NCI-H774 (cell line): ENCODE results near the gene GMDS.

Experiments
- DNase-seq: peaks from one replicate; lab custom pipeline; 2025; lab: John Stamatoyannopoulos, UW

The GMDS gene

GRCh38 chr6:2133716-2134310 is 111.6 kb downstream of the GMDS start:
- no peak for DNase-seq

- DNase-seq = no peak
Observed at GRCh38 chr6:2132916-2133315, 112.5 kb downstream of the GMDS start.

- no peak for DNase-seq
Observed at GRCh38 chr6:2132416-2132815, 113.0 kb downstream of the GMDS start.

- DNase-seq = no peak
Observed at GRCh38 chr6:2129182-2129621, 116.2 kb downstream of the GMDS start.

GRCh38 chr6:2127484-2127911 is 117.9 kb downstream of the GMDS start:
- DNase-seq = no peak

GRCh38 chr6:2126351-2126750 is 119.1 kb downstream of the GMDS start:
- no peak for DNase-seq

DNA sequence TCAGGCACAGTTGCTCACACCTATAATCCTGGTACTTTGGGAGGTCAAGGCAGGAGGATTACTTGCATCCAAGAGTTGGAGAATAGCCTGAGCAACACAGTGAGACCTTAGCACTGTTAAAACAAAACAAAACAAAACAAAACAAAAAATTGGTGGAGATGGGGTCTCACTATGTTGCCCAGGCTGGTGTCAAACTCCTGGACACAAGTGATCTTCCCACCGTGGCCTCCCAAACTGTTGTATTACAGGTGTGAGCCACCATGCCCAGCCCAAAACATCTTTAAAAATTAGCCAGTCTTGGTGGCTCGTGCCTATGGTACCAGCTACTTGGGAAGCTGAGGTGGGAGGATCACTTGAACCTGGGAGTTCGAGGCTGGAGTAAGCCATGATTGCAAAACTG is 120.2 kb downstream of the GMDS start:
- DNase-seq = no peak

DNA sequence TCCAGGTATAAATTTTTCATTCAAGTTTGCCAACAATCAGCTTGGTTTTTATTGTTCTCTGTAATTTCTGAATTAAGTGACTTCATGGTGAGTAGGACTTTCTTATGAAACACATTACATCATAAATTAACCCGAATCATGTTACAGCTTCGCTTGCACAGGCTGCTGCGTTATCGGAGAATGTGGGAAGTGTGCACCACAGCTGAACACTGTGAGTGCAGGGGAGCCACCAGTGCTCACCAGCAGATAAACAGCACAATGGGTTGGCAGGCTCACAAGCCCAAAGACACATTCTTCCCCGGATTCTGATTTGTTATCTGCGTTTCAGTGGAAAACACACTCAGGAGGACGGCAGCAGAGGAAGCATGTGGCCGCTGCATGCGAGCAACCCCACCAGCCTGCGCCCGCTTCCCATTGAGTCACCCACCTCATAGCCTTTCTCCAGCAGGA is 121.1 kb downstream of the GMDS start:
- no peak for DNase-seq

GRCh38 chr6:2120912-2121311 is 124.5 kb downstream of the GMDS start:
- no peak for DNase-seq

- DNase-seq = no peak
Observed at GRCh38 chr6:2119275-2119674, 126.1 kb downstream of the GMDS start.

DNA sequence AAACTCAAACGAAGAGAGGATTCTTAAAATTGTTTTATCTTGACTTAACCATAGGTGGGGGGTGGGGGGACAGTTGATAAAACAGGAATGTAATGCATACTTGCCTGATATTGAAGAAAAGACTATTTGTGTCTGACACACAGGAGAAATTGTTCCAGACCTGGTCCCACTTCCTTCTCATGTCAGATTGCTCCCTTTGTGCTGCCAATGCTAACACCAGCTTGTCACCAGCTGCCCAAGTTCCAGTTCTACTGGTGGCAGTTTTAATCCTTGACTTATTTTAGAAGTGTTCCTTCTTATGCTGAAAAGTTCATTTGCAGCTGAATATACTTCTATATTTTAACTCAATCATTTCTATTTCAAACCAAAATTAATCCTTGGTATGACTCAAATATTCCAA is 127.3 kb downstream of the GMDS start:
- no peak for DNase-seq

DNA sequence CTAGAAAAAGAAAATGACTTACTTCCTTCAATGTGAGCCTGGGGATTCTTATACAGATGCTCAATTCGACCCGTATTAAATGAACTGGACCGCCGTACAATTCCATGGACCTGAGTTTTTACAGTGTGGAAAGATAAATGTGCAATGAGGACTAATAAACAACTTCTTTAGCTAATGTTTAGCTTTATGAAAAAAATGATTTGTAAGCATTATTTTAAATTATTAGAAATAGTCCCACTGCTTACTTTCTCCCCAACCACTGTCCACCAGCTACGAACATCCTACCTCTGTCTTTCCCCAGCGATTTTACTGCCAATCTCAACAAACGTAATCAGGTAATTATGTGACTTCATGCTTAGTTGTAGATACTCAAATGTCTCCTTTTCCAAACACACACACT is 128.0 kb downstream of the GMDS start:
- no peak for DNase-seq

GRCh38 chr6:2116496-2116895 is 128.9 kb downstream of the GMDS start:
- no peak for DNase-seq

GRCh38 chr6:2114100-2114499 is 131.3 kb downstream of the GMDS start:
- DNase-seq = no peak

- DNase-seq = no peak
Observed at GRCh38 chr6:2111162-2111677, 134.2 kb downstream of the GMDS start.

GRCh38 chr6:2110504-2110903 is 134.9 kb downstream of the GMDS start:
- no peak for DNase-seq

DNA sequence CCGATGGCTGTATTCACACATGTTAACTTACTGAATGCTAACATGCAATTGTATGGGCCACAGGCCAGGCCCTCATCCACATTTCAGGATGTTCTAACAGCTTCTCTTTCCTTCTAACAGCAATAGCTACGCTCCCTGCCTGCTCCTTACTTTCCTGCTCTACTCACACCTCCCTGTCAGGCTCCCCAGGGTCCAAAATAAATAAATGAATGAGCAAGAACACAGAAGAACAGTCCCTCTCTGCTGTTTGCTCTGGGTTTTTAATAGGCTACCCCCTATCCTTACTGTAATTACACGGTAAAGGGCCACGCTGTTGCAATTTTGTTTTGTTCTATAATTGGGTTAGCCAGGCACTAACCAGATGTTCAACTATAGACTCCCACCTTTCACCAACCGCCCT is 135.6 kb downstream of the GMDS start:
- peak; percentile 63 for DNase-seq

DNA sequence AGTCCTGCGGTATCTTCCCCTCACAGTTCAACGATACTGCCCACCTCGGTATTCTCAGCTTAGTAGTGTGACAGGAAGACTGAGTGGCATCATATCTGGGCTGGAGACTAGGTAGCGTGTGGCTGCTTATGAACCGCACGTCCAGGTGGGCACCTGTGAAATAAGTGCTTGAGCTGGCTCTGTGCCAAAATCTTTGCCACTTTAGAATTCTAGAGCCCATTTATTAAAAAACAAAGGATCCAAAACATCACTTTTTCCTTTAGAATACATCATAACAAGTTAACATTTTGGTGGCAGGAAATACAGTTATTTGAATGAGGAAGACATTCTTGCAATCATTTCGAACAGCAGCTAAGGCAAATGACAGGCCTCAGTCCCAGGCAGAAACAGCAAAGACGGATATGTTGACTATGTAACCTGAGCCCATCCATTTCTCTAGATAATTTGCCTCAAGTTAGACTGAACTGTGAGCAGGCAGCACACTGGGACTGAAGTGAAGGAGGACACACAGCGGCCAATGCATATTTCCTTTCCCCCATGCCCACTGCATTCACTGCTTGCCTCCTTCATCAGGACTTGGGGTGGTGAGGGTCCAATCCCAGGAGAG is 136.6 kb downstream of the GMDS start:
- peak; percentile 75 for DNase-seq

DNA sequence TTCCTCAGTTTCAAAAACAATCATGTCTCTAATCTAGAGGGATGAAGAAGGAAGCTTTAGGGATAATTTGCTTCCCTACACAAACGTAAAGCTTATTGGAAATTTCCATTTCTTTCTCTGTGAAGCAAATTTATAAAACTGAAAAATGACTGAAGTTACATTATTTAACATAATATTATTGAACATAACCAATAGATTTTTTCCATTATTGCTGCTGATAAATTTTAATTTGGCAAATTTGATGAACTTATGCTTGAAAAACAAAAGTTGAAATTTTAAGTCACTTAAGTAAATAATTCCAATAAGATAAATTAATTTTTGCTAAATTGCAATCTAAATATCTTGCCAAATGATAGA is 140.9 kb downstream of the GMDS start:
- DNase-seq = no peak

- peak; percentile 27 for DNase-seq
Observed at GRCh38 chr6:2103765-2104523, 141.5 kb downstream of the GMDS start.

DNA sequence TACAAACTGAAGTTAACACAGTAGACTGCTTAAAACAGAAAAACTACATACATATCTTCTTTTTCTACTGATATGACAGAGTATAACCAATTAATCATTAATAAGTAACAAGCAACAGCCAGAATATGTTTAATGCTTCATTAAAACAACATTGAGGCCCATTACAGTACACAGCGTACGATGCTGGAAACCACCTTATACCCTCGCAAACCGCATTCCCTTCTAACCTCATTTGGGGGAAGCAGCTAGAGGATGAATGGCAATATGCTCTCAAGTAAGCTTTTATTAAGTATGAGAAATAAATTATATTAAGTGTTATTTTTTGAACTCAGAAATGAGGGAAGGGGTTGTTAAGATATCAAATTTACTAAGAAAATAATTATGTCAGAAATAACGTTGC is 142.4 kb downstream of the GMDS start:
- no peak for DNase-seq

DNA sequence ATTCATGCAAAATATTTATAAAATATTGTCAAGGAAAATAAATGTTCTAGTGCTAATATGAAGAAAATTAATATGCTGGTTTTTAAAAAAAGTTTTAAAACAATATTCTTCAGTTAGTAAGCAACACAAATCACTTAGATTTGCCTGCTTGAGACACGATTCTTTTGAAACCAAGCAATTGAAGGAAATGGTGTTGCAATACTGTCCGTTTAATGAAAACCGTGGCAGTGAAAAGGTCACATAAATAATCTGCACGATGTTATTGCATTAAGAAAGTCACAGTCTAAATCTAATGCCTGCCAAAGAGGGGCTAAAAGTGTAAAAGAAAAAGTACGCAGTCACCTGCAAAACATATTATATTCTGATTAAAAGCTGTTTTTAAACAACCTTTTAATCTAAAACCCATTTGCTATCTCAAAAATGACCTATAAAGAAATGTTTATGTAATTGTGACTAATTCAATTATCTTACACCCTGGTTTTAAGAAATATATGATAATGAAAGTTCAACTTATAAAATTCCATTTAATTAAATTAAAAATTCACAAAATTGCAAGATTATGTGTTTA is 143.0 kb downstream of the GMDS start:
- no peak for DNase-seq

DNA sequence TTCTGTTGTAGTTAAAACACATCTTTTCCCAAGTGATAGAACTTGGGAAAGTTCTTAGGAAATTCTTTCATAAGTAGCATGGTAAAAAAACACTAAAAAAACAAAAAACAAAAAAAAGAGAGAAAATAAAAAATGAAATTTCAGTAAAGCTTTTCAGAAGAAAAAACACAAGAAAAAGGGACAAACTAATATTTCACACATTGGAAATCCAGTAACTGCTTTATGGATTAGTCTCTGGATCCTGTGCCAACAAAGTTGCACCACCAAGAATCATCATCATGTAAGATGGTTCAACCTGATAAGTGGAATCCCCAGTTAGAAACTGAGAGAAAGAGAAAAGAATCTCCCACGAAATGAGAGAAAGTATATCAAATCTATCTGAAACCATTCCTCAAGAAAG is 144.2 kb downstream of the GMDS start:
- DNase-seq = no peak
